H1 (cell line): ENCODE measurements around the gene TRAF3IP3. TPM values are rescaled to one million over a fixed set of nuclear protein-coding genes. Genes with fewer than 3 reads are reported as not detected.

Experiments
- CTCF ChIA-PET: fragments of 300-600 bp; sonication (Branson Sonifier 250); formaldehyde crosslinking; loops from one replicate; lab custom pipeline; 2021; ENCODE audit not compliant: partially characterized antibody; lab: Charles Lee
- POLR2A ChIA-PET: fragments of 300-600 bp; sonication (Branson Sonifier 250); formaldehyde crosslinking; loops from one replicate; lab custom pipeline; 2021; ENCODE audit warnings: inconsistent platforms; ENCODE audit not compliant: partially characterized antibody; lab: Charles Lee
- DNase-seq, 2 experiments: peaks; one replicate each; pipeline versions ENCODE4 v3.0.0 to v3.0.0-alpha.2; 2010 to 2022; ENCODE audit warnings: low spot score in 2 of 2, low read depth in 1 of 2, mixed read lengths in 1 of 2
- FAIRE-seq: peaks from 2 replicates; lab custom pipeline; 2011; peaks lifted over from hg19 to GRCh38; lab: Jason Lieb, UNC
- H2AFZ ChIP-seq: 2 replicates; pipeline ENCODE4 v1.8.1; 2012; ENCODE audit warnings: low read length, inconsistent platforms
- H2AK5ac ChIP-seq: 2 replicates; pipeline ENCODE4 v1.6.1; 2013; ENCODE audit warnings: low read depth, low read length
- H2BK120ac ChIP-seq: replicated peaks from 2 replicates; pipeline ENCODE3; 2013; ENCODE audit warnings: low read depth, low read length, inconsistent platforms
- H2BK12ac ChIP-seq: 2 replicates; pipeline ENCODE4 v1.6.1; 2013; ENCODE audit warnings: low read depth, low read length
- H2BK15ac ChIP-seq: 2 replicates; pipeline ENCODE4 v1.6.1; 2013; ENCODE audit warnings: low read length
- H2BK20ac ChIP-seq: 2 replicates; pipeline ENCODE4 v1.6.1; 2013; ENCODE audit warnings: low read length
- H2BK5ac ChIP-seq: 2 replicates; pipeline ENCODE4 v1.6.1; 2013; ENCODE audit warnings: low read depth, low read length
- H3K14ac ChIP-seq: 2 replicates; pipeline ENCODE4 v1.6.1; 2013; ENCODE audit warnings: inconsistent platforms; ENCODE audit not compliant: insufficient read length
- H3K18ac ChIP-seq: 2 replicates; pipeline ENCODE4 v1.6.1; 2013; ENCODE audit warnings: low read length; ENCODE audit errors: extremely low read depth
- H3K23ac ChIP-seq: 2 replicates; pipeline ENCODE4 v1.6.1; 2013; ENCODE audit warnings: inconsistent platforms; ENCODE audit not compliant: insufficient read length
- H3K23me2 ChIP-seq: 2 replicates; pipeline ENCODE4 v1.6.1; 2013; ENCODE audit warnings: low read depth, low read length
- H3K27ac ChIP-seq: 2 replicates; pipeline ENCODE4 v1.6.1; 2011; ENCODE audit warnings: low read depth, low read length, inconsistent platforms
- H3K27me3 ChIP-seq, 4 experiments: replicated peaks in 1 of 4; 1 replicate in 1 of 4; 2 replicates in 3 of 4; pipeline versions ENCODE4 v1.6.1 to v1.8.1; 2011 to 2013; ENCODE audit warnings: low read length in 3 of 4, mild to moderate bottlenecking in 3 of 4, inconsistent platforms in 2 of 4, mixed read lengths in 2 of 4, moderate library complexity in 1 of 4; ENCODE audit not compliant: control insufficient read depth in 3 of 4, insufficient read depth in 3 of 4; ENCODE audit errors: extremely low read depth in 1 of 4
- H3K36me3 ChIP-seq, 4 experiments: 2 replicates each; pipeline versions ENCODE4 v1.6.1 to v1.8.1; 2011 to 2013; ENCODE audit warnings: mild to moderate bottlenecking in 4 of 4, low read length in 3 of 4, moderate library complexity in 2 of 4, control low read depth in 1 of 4, inconsistent platforms in 1 of 4; ENCODE audit not compliant: insufficient read depth in 4 of 4, control insufficient read depth in 2 of 4
- H3K4ac ChIP-seq: replicated peaks from 2 replicates; pipeline ENCODE3; 2013; ENCODE audit warnings: low read length, low read depth, mixed read lengths, inconsistent platforms; ENCODE audit not compliant: insufficient read length
- H3K4me1 ChIP-seq, 4 experiments: replicated peaks in 1 of 4; 1 replicate in 1 of 4; 2 replicates in 3 of 4; pipeline versions ENCODE4 v1.6.1 to v1.8.1; 2011 to 2013; ENCODE audit warnings: low read length in 3 of 4, inconsistent platforms in 2 of 4, mixed read lengths in 1 of 4; ENCODE audit not compliant: insufficient read depth in 4 of 4, control insufficient read depth in 3 of 4
- H3K4me2 ChIP-seq, 2 experiments: 2 replicates each; pipeline versions ENCODE4 v1.6.1 to v1.8.1; 2011 to 2013; ENCODE audit warnings: low read depth in 2 of 2, low read length in 2 of 2, control low read depth in 1 of 2, inconsistent platforms in 1 of 2, mild to moderate bottlenecking in 1 of 2; ENCODE audit not compliant: insufficient read depth in 1 of 2
- H3K4me3 ChIP-seq, 4 experiments: fragments of 200-600, 300-600 bp in 1 of 4; sonication (generic), shearing (Covaris generic), sonication (Bioruptor Twin) in 1 of 4; 2 replicates each; pipeline versions ENCODE4 v1.5.1 to v1.8.1; 2011 to 2016; ENCODE audit warnings: low read length in 4 of 4, low read depth in 3 of 4, control low read depth in 2 of 4, inconsistent platforms in 2 of 4, mild to moderate bottlenecking in 2 of 4, mixed read lengths in 1 of 4, moderate library complexity in 1 of 4; ENCODE audit not compliant: insufficient read depth in 2 of 4; ENCODE audit errors: extremely low read depth in 1 of 4
- H3K56ac ChIP-seq: replicated peaks from 2 replicates; pipeline ENCODE3; 2013; ENCODE audit warnings: low read depth, mild to moderate bottlenecking, mixed read lengths, low read length, inconsistent platforms; ENCODE audit not compliant: insufficient read length
- H3K79me1 ChIP-seq: 2 replicates; pipeline ENCODE4 v1.6.1; 2013; ENCODE audit warnings: low read depth, low read length, control low read depth
- H3K79me2 ChIP-seq, 2 experiments: 2 replicates each; pipeline versions ENCODE4 v1.6.1 to v1.8.1; 2012 to 2013; ENCODE audit warnings: low read length in 2 of 2, mild to moderate bottlenecking in 2 of 2, inconsistent platforms in 1 of 2; ENCODE audit not compliant: insufficient read depth in 2 of 2, control insufficient read depth in 1 of 2
- H3K9ac ChIP-seq, 4 experiments: replicated peaks in 1 of 4; 1 replicate in 1 of 4; 2 replicates in 3 of 4; pipeline versions ENCODE4 v1.6.1 to v1.8.1; 2011 to 2013; ENCODE audit warnings: low read depth in 3 of 4, low read length in 3 of 4, control low read depth in 2 of 4, mild to moderate bottlenecking in 2 of 4, moderate library complexity in 2 of 4, inconsistent platforms in 1 of 4; ENCODE audit errors: extremely low read depth in 1 of 4
- H3K9me3 ChIP-seq, 2 experiments: 2 replicates each; pipeline versions ENCODE4 v1.6.1 to v1.8.1; 2012 to 2013; ENCODE audit warnings: mild to moderate bottlenecking in 2 of 2, moderate library complexity in 2 of 2, control low read depth in 1 of 2, inconsistent platforms in 1 of 2, low read depth in 1 of 2, low read length in 1 of 2, mixed read lengths in 1 of 2; ENCODE audit not compliant: insufficient read depth in 2 of 2
- H4K20me1 ChIP-seq, 2 experiments: replicated peaks in 1 of 2; 2 replicates each; pipeline versions ENCODE3 to v1.8.1; 2011 to 2013; ENCODE audit warnings: inconsistent platforms in 2 of 2, low read length in 2 of 2, mild to moderate bottlenecking in 1 of 2; ENCODE audit not compliant: insufficient read depth in 2 of 2, control insufficient read depth in 1 of 2
- H4K5ac ChIP-seq: 2 replicates; pipeline ENCODE4 v1.6.1; 2013; ENCODE audit warnings: low read length, low read depth, mixed read lengths, inconsistent platforms; ENCODE audit not compliant: insufficient read length
- H4K8ac ChIP-seq: 2 replicates; pipeline ENCODE4 v1.8.0; 2013; ENCODE audit warnings: mild to moderate bottlenecking, moderate library complexity, low read length, inconsistent platforms; ENCODE audit not compliant: insufficient read depth; ENCODE audit errors: extremely low read depth
- H4K91ac ChIP-seq: replicated peaks from 2 replicates; pipeline ENCODE3; 2013; ENCODE audit warnings: low read length, mixed read lengths, inconsistent platforms; ENCODE audit not compliant: insufficient read length
- BRCA1 ChIP-seq: IDR thresholded peaks from 2 replicates; pipeline ENCODE4 v1.6.1; 2012; ENCODE audit warnings: low read depth, low read length, improper control_type of control experiment
- FOSL1 ChIP-seq: IDR thresholded peaks from 2 replicates; pipeline ENCODE4 v1.6.1; 2011; ENCODE audit warnings: mild to moderate bottlenecking, low read depth, low read length, moderate library complexity; ENCODE audit not compliant: insufficient read depth
- GABPA ChIP-seq: IDR thresholded peaks from 2 replicates; pipeline ENCODE4 v1.6.1; 2011; ENCODE audit warnings: mild to moderate bottlenecking, low read length, moderate library complexity, borderline replicate concordance; ENCODE audit not compliant: insufficient read depth
- HDAC2 ChIP-seq, 2 experiments: fragments of 300-600 bp in 1 of 2; sonication (generic) in 1 of 2; IDR thresholded peaks; 2 replicates each; pipeline ENCODE4 v1.6.1; 2011 to 2012; ENCODE audit warnings: low read depth in 2 of 2, low read length in 2 of 2, mild to moderate bottlenecking in 2 of 2, moderate library complexity in 2 of 2, borderline replicate concordance in 1 of 2, inconsistent platforms in 1 of 2
- KDM1A ChIP-seq: fragments of 200-600, 300-600 bp; sonication (generic); IDR thresholded peaks from 2 replicates; pipeline ENCODE4 v1.7.1; 2016; ENCODE audit warnings: mild to moderate bottlenecking, low read length, borderline replicate concordance
- NANOG ChIP-seq: IDR thresholded peaks from 2 replicates; pipeline ENCODE4 v1.6.1; 2011; ENCODE audit warnings: low read length, low read depth, mild to moderate bottlenecking, inconsistent platforms; ENCODE audit not compliant: insufficient read depth, poor library complexity, severe bottlenecking
- SUZ12 ChIP-seq: fragments of 200-600 bp; sonication (generic); IDR thresholded peaks from 2 replicates; pipeline ENCODE4 v1.6.1; 2012; ENCODE audit warnings: mild to moderate bottlenecking, inconsistent platforms, low read length, moderate library complexity, mixed read lengths
- WGBS, 2 experiments: shearing (Covaris generic) in 1 of 2; methylation state at CpG; one replicate each; pipeline versions ENCODE4 v1.1.6 to v1.1.7; 2013 to 2015; ENCODE audit warnings: low lambda C conversion rate in 2 of 2, mixed read lengths in 2 of 2, inconsistent platforms in 1 of 2, low coverage in 1 of 2, missing lambda C conversion rate in 1 of 2; ENCODE audit not compliant: insufficient replicate concordance in 2 of 2, insufficient coverage in 1 of 2, insufficient read length in 1 of 2; ENCODE audit errors: extremely low coverage in 1 of 2, missing lambda C conversion rate in 1 of 2; 5-methylcytosine and 5-hydroxymethylcytosine counted together
- polyA plus RNA-seq, 7 experiments: library from polyadenylated mRNA; depleted of rRNA in 3 of 7; stranded (reverse) in 5 of 7; unstranded in 2 of 7; fragments of >200 nt in 5 of 7; fragments of 200-250 nt in 2 of 7; gene quantifications; 1 replicate in 5 of 7; 2 replicates in 1 of 7; 4 replicates in 1 of 7; pipeline versions ENCODE4 v1.2.1 to v1.2.3, GENCODE V29; 2011 to 2013; ENCODE audit warnings: missing spikeins in 2 of 7, mixed read lengths in 2 of 7
- total RNA-seq: library from RNA; stranded (reverse); fragmentation: NEBNext Ultra II Directional; extraction: Animal tissue kit (Norgen Biotek cat#: 25700); gene quantifications from 2 replicates; pipeline ENCODE4 v1.2.1, GENCODE V29; 2021
- TF ChIP-seq, protein P1 (sequence below): IDR thresholded peaks from 2 replicates; pipeline ENCODE4 v1.6.1; 2012; ENCODE audit warnings: inconsistent platforms

TRAF3IP3 gene
- total and polyA plus RNA-seq, 2 of the 8 experiments (the other 6 are each of a cell fraction or from before 2014, with no cell fraction given): not detected

DNA sequence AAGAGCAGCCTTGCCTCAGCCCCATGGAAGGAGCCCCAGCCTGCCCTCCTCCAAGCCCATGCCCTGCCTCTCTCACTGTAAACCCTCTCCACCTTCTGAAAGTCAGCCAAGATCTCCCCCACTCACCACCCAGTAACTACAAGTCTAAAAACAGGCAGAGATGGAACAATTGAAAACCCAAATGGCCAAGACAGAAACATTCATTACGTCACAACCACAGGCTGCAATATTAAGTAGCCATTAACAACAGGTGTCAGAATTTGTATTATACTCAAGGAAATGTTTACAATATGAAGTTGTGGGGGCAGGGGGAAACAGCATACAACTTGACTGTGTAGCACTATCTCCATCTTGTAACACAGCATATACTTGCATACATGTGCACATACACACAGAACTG lies 47.7 kb downstream of the TRAF3IP3 start:
- Histone ChIP-seq H3K4ac (no peak overlapping the region), H3K14ac (no peak overlapping the region), H3K36me3 (no peaks in the 10 kb centered on the region; a peak in 1 of 8 replicates), H3K27me3 (no peaks in the 10 kb centered on the region), H4K5ac (no peak overlapping the region), H4K91ac (no peak overlapping the region), H2AFZ (no peak overlapping the region), H3K18ac (no peak overlapping the region), H3K9me3 (no peaks in the 10 kb centered on the region), H3K4me3 (no peak overlapping the region), H2BK120ac (no peak overlapping the region), H3K23ac (no peak overlapping the region), H3K4me2 (no peak overlapping the region), H2BK15ac (no peak overlapping the region), H3K4me1 (peaks cover 0 to 7% (median 0%) of the 10 kb centered on the region in 4 experiments; a peak in 4 of 7 replicates), H2BK5ac (no peak overlapping the region), H3K9ac (no peak overlapping the region), H3K27ac (no peak overlapping the region), H3K56ac (no peak overlapping the region), H4K20me1 (peaks cover 0 to 7% of the 10 kb centered on the region in 2 experiments), H3K79me2 (peaks cover 0 to 7% of the 10 kb centered on the region in 2 experiments; a peak in 1 of 4 replicates), H3K23me2 (peaks cover 12% of the 10 kb centered on the region; the same call in 1 of the 2 replicates), H2BK12ac (no peak overlapping the region), H3K79me1 (no peaks in the 10 kb centered on the region; the same call in none of the 2 replicates), H2AK5ac (no peak overlapping the region), H4K8ac (no peak overlapping the region), H2BK20ac (no peak overlapping the region)
- DNase-seq (no peak), FAIRE-seq (no peak)
- TF ChIP-seq KDM1A: no peak
- TF ChIP-seq BRCA1: no peak
- no peak for TF ChIP-seq SUZ12
- TF ChIP-seq, protein P1, sequence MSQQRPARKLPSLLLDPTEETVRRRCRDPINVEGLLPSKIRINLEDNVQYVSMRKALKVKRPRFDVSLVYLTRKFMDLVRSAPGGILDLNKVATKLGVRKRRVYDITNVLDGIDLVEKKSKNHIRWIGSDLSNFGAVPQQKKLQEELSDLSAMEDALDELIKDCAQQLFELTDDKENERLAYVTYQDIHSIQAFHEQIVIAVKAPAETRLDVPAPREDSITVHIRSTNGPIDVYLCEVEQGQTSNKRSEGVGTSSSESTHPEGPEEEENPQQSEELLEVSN: no peak
- no peak for TF ChIP-seq FOSL1
- no peak for TF ChIP-seq HDAC2 (IDR thresholded peaks at IDR 0.05; ENCODE audit: borderline replicate concordance in 1 of 2, low read depth in 2 of 2, low read length in 2 of 2)
- TF ChIP-seq GABPA: no peak
- TF ChIP-seq NANOG: no peak
- POLR2A ChIA-PET: no interaction called here
- 95% methylated on average over 1 of the region's 1 CpG; no CpG with 5 or more reads in 1 of the 2 experiments for WGBS, 2 experiments
- CTCF ChIA-PET: no interaction called here
